Right ventricle myocardium superior (tissue), 1 donor: ENCODE results near the gene REXO4. TPM values are rescaled to one million over a fixed set of nuclear protein-coding genes. Genes with fewer than 3 reads are reported as not detected.
"Not testable (repeated sequence)": the region's sequence is repeated elsewhere in the genome, so short reads cannot be mapped to it uniquely, and the experiment has no call there.

Source experiments
- ATAC-seq: fragments of 200-7000 bp; cut with Tn5 transposase; one replicate; pipeline ENCODE4 v1.9.1; 2020; ENCODE audit warnings: mild to moderate bottlenecking; ENCODE audit not compliant: poor library complexity
- DNase-seq: peaks from one replicate; pipeline ENCODE4 v3.0.0-alpha.2; 2020
- intact Hi-C: fragments of 100-400 bp; cut with DNase I; formaldehyde crosslinking; loops from one replicate; pipeline ENCODE4 v1.11.2; 2022
- total RNA-seq: library from RNA; stranded (reverse); fragmentation: NEBNext Ultra II Directional; extraction: Animal tissue kit (Norgen Biotek cat#: 25700); gene quantifications from one replicate; pipeline ENCODE4 v1.2.1, GENCODE V29; 2021
- donor health status: DM: no; HTN: yes; CAD: no; lungs with severe emphysema.

The REXO4 gene
- total RNA-seq, 1 donor from 2014 or later = 18.0 TPM

GRCh38 chr9:133377280-133377679, 40.5 kb downstream of the REXO4 start:
- ATAC-seq, intact Hi-C loops, DNase-seq: not testable (repeated sequence)

GRCh38 chr9:133375724-133376654, 41.8 kb downstream of the REXO4 start, which contains the start of the genes STKLD1 and SURF4:
Gene STKLD1 (plus strand): TSS chr9:133376366. CDS start chr9:133376474, 108 bp downstream.
Gene SURF4 (minus strand): TSS chr9:133376060. CDS start chr9:133375969, 91 bp downstream.
- intact Hi-C loops = no loop called here
- peak; percentile 99 for DNase-seq
- ATAC-seq = peak; percentile 99

GRCh38 chr9:133375116-133375723, 42.6 kb downstream of the REXO4 start:
- no peak for ATAC-seq
- no peak for DNase-seq
- intact Hi-C loops = no loop called here

GRCh38 chr9:133374612-133375115, 43.1 kb downstream of the REXO4 start:
- no peak for DNase-seq
- intact Hi-C loops = no loop called here
- ATAC-seq = no peak

- DNase-seq (peak; percentile 64), ATAC-seq (no peak)
- intact Hi-C loops = no loop called here
Observed at GRCh38 chr9:133372144-133372543, 45.7 kb downstream of the REXO4 start.

- intact Hi-C loops = no loop called here
- ATAC-seq = no peak
- no peak for DNase-seq
Observed at GRCh38 chr9:133371261-133371711, 46.5 kb downstream of the REXO4 start.

GRCh38 chr9:133370685-133371084, 47.1 kb downstream of the REXO4 start:
- DNase-seq (no peak), ATAC-seq (no peak)
- intact Hi-C loops = no loop called here

- no peak for ATAC-seq
- intact Hi-C loops = no loop called here
- no peak for DNase-seq
Observed at GRCh38 chr9:133369933-133370332, 47.9 kb downstream of the REXO4 start.

- intact Hi-C loops = no loop called here
Observed at GRCh38 chr9:133369422-133369821, 48.4 kb downstream of the REXO4 start.

GRCh38 chr9:133368249-133368881, 49.4 kb downstream of the REXO4 start:
- DNase-seq (no peak), ATAC-seq (no peak)
- intact Hi-C loops = no loop called here

More at GRCh38 chr9:133369422-133369821, 48.4 kb downstream of the REXO4 start:
- no peak for ATAC-seq
- no peak for DNase-seq

GRCh38 chr9:133367778-133368177, 50.0 kb downstream of the REXO4 start:
- ATAC-seq = no peak

GRCh38 chr9:133367221-133367620, 50.6 kb downstream of the REXO4 start:
- ATAC-seq = no peak
- intact Hi-C loops = no loop called here
- DNase-seq = no peak

More at GRCh38 chr9:133367778-133368177, 50.0 kb downstream of the REXO4 start:
- no peak for DNase-seq
- intact Hi-C loops = no loop called here

- intact Hi-C loops = no loop called here
- DNase-seq = no peak
- no peak for ATAC-seq
Observed at GRCh38 chr9:133366435-133366834, 51.4 kb downstream of the REXO4 start.

GRCh38 chr9:133362359-133363044, 55.3 kb downstream of the REXO4 start:
- intact Hi-C loops = no loop called here
- DNase-seq (no peak), ATAC-seq (no peak)

- ATAC-seq (no peak), DNase-seq (no peak)
- intact Hi-C loops = no loop called here
Observed at GRCh38 chr9:133361507-133362092, 56.2 kb downstream of the REXO4 start.

GRCh38 chr9:133360400-133361393, 57.1 kb downstream of the REXO4 start:
- DNase-seq (no peak), ATAC-seq (no peak)
- intact Hi-C loops = no loop called here
